OCI-LY1 (cell line): Measurements from ENCODE around the gene SSBP3.

Source experiments
- CTCF ChIP-seq: fragments of 200-600 bp; sonication (generic), shearing (Covaris generic); IDR thresholded peaks from 2 replicates; pipeline ENCODE4 v1.5.1; 2017; ENCODE audit warnings: mild to moderate bottlenecking, antibody characterized with exemption, low read length, moderate library complexity, mixed read lengths
- EZH2 ChIP-seq: fragments of 200-600 bp; sonication (generic), shearing (Covaris generic); IDR thresholded peaks from 2 replicates; pipeline ENCODE4 v1.8.0; 2017; ENCODE audit warnings: borderline replicate concordance, mixed run types, mild to moderate bottlenecking, antibody characterized with exemption, low read length, moderate library complexity, mixed read lengths

DNA sequence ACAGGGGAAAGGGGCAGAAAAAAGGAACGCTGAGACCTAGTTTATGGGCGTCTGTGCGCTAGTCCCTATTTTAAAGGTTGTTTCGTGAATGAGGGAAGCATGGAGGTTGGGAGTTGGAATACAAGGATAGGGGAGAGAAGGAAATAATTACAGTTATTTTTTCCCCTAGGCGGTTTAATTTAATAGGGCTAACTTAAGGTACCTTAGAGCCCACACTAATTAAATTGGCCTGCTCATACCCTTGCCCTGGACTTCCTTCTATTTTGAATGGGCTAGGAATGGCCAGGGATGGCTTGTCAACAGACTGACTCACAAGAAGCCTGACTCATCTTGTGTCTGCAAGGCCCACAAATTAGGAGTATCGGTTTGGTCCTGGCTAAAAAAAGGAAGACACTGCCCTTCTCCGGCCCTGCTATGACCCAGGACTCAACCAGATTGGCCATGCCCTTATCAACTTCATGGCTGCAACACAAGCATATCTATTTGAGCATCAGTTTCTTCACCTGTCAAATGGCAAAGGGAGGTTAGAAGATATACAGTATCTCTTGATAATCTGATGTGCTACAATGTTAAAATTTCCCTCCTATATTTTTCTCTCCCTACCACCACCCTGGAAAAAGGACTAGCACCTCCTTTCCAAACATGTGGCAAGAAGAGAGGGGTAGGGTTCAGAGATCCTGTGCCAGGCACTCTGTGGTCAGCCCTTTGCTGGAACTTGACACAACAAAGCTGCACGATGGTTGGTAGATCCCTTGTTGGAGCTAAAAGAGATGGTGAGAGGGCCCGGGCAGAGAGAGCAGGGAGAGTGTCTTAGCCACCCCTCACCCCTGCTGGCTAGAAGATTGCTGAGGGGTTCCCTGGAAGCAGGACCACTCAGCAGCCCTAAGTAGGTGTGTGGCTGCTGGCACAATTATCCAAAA, 2.2 kb upstream of the SSBP3 start:
- TF ChIP-seq CTCF = no peak
- no peak for TF ChIP-seq EZH2
